ENCODE data around the gene PTPRH.

The PTPRH gene

GRCh38 chr19:55208880-55209692, at the start of gene PTPRH:
Gene PTPRH, minus strand, starts transcription at chr19:55209501. Its CDS starts 68 bp downstream, at chr19:55209433.
- DNase-seq: no peak

GRCh38 chr19:55258476-55258827, 49.2 kb upstream of the PTPRH start:
- no peak for DNase-seq

GRCh38 chr19:55257461-55258420, 48.4 kb upstream of the PTPRH start:
- no peak for DNase-seq

- no peak for DNase-seq
Observed at GRCh38 chr19:55256562-55257460, 47.5 kb upstream of the PTPRH start.

GRCh38 chr19:55255618-55256423, 46.5 kb upstream of the PTPRH start:
- no peak for DNase-seq

- DNase-seq: no peak
Observed at GRCh38 chr19:55254625-55254977, 45.3 kb upstream of the PTPRH start.

- no peak for DNase-seq
Observed at GRCh38 chr19:55253842-55254624, 44.7 kb upstream of the PTPRH start.

GRCh38 chr19:55252760-55253663, 43.7 kb upstream of the PTPRH start:
- no peak for DNase-seq

GRCh38 chr19:55251341-55252081, 42.2 kb upstream of the PTPRH start:
- no peak for DNase-seq

GRCh38 chr19:55250262-55251036, 41.1 kb upstream of the PTPRH start:
- no peak for DNase-seq

- no peak for DNase-seq
Observed at GRCh38 chr19:55249841-55250240, 40.5 kb upstream of the PTPRH start.

- DNase-seq: no peak
Observed at GRCh38 chr19:55248704-55249103, 39.4 kb upstream of the PTPRH start.

GRCh38 chr19:55248166-55248675, 38.9 kb upstream of the PTPRH start:
- DNase-seq: no peak

- no peak for DNase-seq
Observed at GRCh38 chr19:55247621-55248099, 38.4 kb upstream of the PTPRH start.

GRCh38 chr19:55246462-55247451, 37.5 kb upstream of the PTPRH start:
- DNase-seq: no peak

- DNase-seq: no peak
Observed at GRCh38 chr19:55245236-55245904, 36.1 kb upstream of the PTPRH start.

Measured in DMS 273 treated with DMSO at 0.1 percent for 48 hours (cell line).